CD14-positive monocyte (primary cell): Measurements from ENCODE around the gene TPST1. TPM values are rescaled to one million over a fixed set of nuclear protein-coding genes. Genes with fewer than 3 reads are reported as not detected.
A peak's percentile ranks its signal among the peaks of the same experiment; 100 is the strongest.

Experiments
- DNase-seq, 3 donors: peaks; one replicate each; pipeline ENCODE4 v3.0.0-alpha.2; 2011 to 2022
- H2AFZ ChIP-seq: 2 replicates; pipeline ENCODE4 v1.6.0; 2012; ENCODE audit warnings: mild to moderate bottlenecking, low read depth, low read length, inconsistent platforms; ENCODE audit not compliant: insufficient read depth, poor library complexity, severe bottlenecking
- H3K27ac ChIP-seq, 2 donors: 1 replicate in 1 of 2; 2 replicates in 1 of 2; pipeline ENCODE4 v1.5.1; 2012 to 2013; ENCODE audit warnings: low read length in 2 of 2, control low read depth in 1 of 2, inconsistent platforms in 1 of 2, low read depth in 1 of 2, mild to moderate bottlenecking in 1 of 2
- H3K27me3 ChIP-seq, 2 donors: one replicate each; pipeline versions ENCODE4 v1.6.0 to v1.6.1; 2011 to 2013; ENCODE audit warnings: low read length in 2 of 2; ENCODE audit not compliant: control insufficient read depth in 2 of 2, insufficient read depth in 2 of 2
- H3K36me3 ChIP-seq, 2 donors: replicated peaks in 1 of 2; 1 replicate in 1 of 2; 2 replicates in 1 of 2; pipeline versions ENCODE4 v1.5.1 to v1.6.1; 2012 to 2013; ENCODE audit warnings: low read length in 2 of 2, control low read depth in 1 of 2, inconsistent platforms in 1 of 2, mild to moderate bottlenecking in 1 of 2; ENCODE audit not compliant: insufficient read depth in 2 of 2, control insufficient read depth in 1 of 2
- H3K4me1 ChIP-seq, 2 donors: 1 replicate in 1 of 2; 2 replicates in 1 of 2; pipeline versions ENCODE4 v1.5.1 to v1.6.1; 2012 to 2013; ENCODE audit warnings: low read length in 2 of 2, control low read depth in 1 of 2, inconsistent platforms in 1 of 2, mild to moderate bottlenecking in 1 of 2, moderate library complexity in 1 of 2; ENCODE audit not compliant: insufficient read depth in 2 of 2, control insufficient read depth in 1 of 2
- H3K4me2 ChIP-seq: replicated peaks from 2 replicates; pipeline ENCODE3; 2012; ENCODE audit warnings: low read length, moderate library complexity, mild to moderate bottlenecking; ENCODE audit not compliant: poor library complexity, severe bottlenecking; ENCODE audit errors: extremely low read depth
- H3K4me3 ChIP-seq, 3 experiments: fragments of 200-600 bp in 1 of 3; sonication (generic) in 1 of 3; replicated peaks in 1 of 3; 1 replicate in 2 of 3; 2 replicates in 1 of 3; pipeline ENCODE4 v1.5.1; 2011 to 2013; ENCODE audit warnings: low read length in 3 of 3, mild to moderate bottlenecking in 3 of 3, control low read depth in 2 of 3, low read depth in 2 of 3, inconsistent platforms in 1 of 3, moderate library complexity in 1 of 3
- H3K79me2 ChIP-seq: 2 replicates; pipeline ENCODE4 v1.6.0; 2012; ENCODE audit warnings: mild to moderate bottlenecking, control low read depth, inconsistent platforms, low read length, moderate library complexity; ENCODE audit not compliant: insufficient read depth
- H3K9ac ChIP-seq: 2 replicates; pipeline ENCODE4 v1.6.0; 2017; ENCODE audit warnings: low read length, mild to moderate bottlenecking; ENCODE audit not compliant: insufficient read depth, poor library complexity, severe bottlenecking
- H3K9me3 ChIP-seq, 2 donors: replicated peaks in 1 of 2; 1 replicate in 1 of 2; 2 replicates in 1 of 2; pipeline versions ENCODE4 v1.5.1 to v1.6.1; 2012 to 2013; ENCODE audit warnings: low read length in 2 of 2, control low read depth in 1 of 2; ENCODE audit not compliant: control insufficient read depth in 1 of 2, insufficient read depth in 1 of 2
- H4K20me1 ChIP-seq: 2 replicates; pipeline ENCODE4 v1.6.0; 2012; ENCODE audit warnings: mild to moderate bottlenecking, low read length, control low read depth, moderate library complexity; ENCODE audit not compliant: insufficient read depth
- H3K27ac Mint-ChIP-seq, 7 donors: one replicate each; pipeline ENCODE4 v1.8.0; 2020; ENCODE audit warnings: mild to moderate bottlenecking in 7 of 7, mixed read lengths in 7 of 7, moderate library complexity in 6 of 7, inconsistent platforms in 2 of 7
- H3K27me3 Mint-ChIP-seq, 3 donors: one replicate each; pipeline ENCODE4 v1.8.0; 2021 to 2022; ENCODE audit warnings: low read depth in 3 of 3, mild to moderate bottlenecking in 3 of 3, mixed read lengths in 3 of 3, moderate library complexity in 3 of 3, inconsistent platforms in 1 of 3
- H3K36me3 Mint-ChIP-seq, 2 donors: one replicate each; pipeline ENCODE4 v1.8.0; 2020; ENCODE audit warnings: mixed read lengths in 2 of 2, inconsistent platforms in 1 of 2, mild to moderate bottlenecking in 1 of 2
- H3K4me1 Mint-ChIP-seq: one replicate; pipeline ENCODE4 v1.8.0; 2020; ENCODE audit warnings: mild to moderate bottlenecking, mixed read lengths
- H3K4me3 Mint-ChIP-seq, 2 donors: one replicate each; pipeline ENCODE4 v1.8.0; 2020; ENCODE audit warnings: mild to moderate bottlenecking in 2 of 2, mixed read lengths in 2 of 2, moderate library complexity in 1 of 2
- H3K9me3 Mint-ChIP-seq, 7 donors: one replicate each; pipeline ENCODE4 v1.8.0; 2020 to 2022; ENCODE audit warnings: mixed read lengths in 7 of 7, mild to moderate bottlenecking in 6 of 7, moderate library complexity in 6 of 7, inconsistent platforms in 2 of 7
- CTCF ChIP-seq: fragments of 200-600 bp; IDR thresholded peaks from one replicate; pipeline ENCODE4 v1.8.0; 2022; ENCODE audit warnings: antibody characterized with exemption, mild to moderate bottlenecking
- WGBS: methylation state at CpG from one replicate; pipeline ENCODE4 v1.1.5; 2013; ENCODE audit warnings: missing lambda C conversion rate; ENCODE audit not compliant: insufficient coverage; 5-methylcytosine and 5-hydroxymethylcytosine counted together
- intact Hi-C, 2 donors: fragments of 100-400 bp; cut with micrococcal nuclease; formaldehyde crosslinking; loops; one replicate each; pipeline versions ENCODE4 v1.15.0 to v1.15.1; 2023
- polyA plus RNA-seq, 3 donors: library from polyadenylated mRNA; depleted of rRNA in 1 of 3; unstranded in 2 of 3; stranded (reverse) in 1 of 3; fragments of 300-500 nt in 2 of 3; fragments of >200 nt in 1 of 3; fragmentation: Illumina TruSeq in 2 of 3; gene quantifications; 1 replicate in 2 of 3; 2 replicates in 1 of 3; pipeline ENCODE4 v1.2.3, GENCODE V29; 2012 to 2021

The TPST1 gene
- polyA plus RNA-seq, 3 donors, result 0.54 to 4.8 (median 4.2) TPM

GRCh38 chr7:66206934-66207240 lies 1.8 kb downstream of the TPST1 start:
- peak overlapping the region in 1 of 2 donors; percentile 97 for H3K4me3 Mint-ChIP-seq
- peaks cover 0 to 7% (median 2%) of the 10 kb centered on the region in 7 donors for H3K9me3 Mint-ChIP-seq
- H3K4me2 ChIP-seq, result peak overlapping the region; percentile 94
- H3K4me1 ChIP-seq, result peaks cover 25 to 34% of the 10 kb centered on the region in 2 donors
- intact Hi-C loops, result loop anchor here in 1 of 2 donors (10.0 kb wide), 1 partner anchor 288 kb away; no protein-coding TSS in a partner anchor
- 26% methylated on average over 2 of the region's 5 CpGs for WGBS
- H3K4me1 Mint-ChIP-seq, result peaks cover 36% of the 10 kb centered on the region
- H2AFZ ChIP-seq, result no peak overlapping the region
- H3K4me3 ChIP-seq, result peak overlapping the region in 1 of 3 experiments; percentile 83
- no peaks in the 10 kb centered on the region for H3K9me3 ChIP-seq
- H3K27ac ChIP-seq, result no peak overlapping the region
- H4K20me1 ChIP-seq, result no peaks in the 10 kb centered on the region
- H3K27ac Mint-ChIP-seq, result no peak overlapping the region
- H3K9ac ChIP-seq, result no peak overlapping the region
- no peak for DNase-seq
- no peaks in the 10 kb centered on the region for H3K79me2 ChIP-seq
- no peaks in the 10 kb centered on the region for H3K36me3 ChIP-seq
- no peak for TF ChIP-seq CTCF
- H3K27me3 ChIP-seq, result peaks cover 11 to 43% of the 10 kb centered on the region in 2 donors
- peaks cover 40 to 57% (median 48%) of the 10 kb centered on the region in 3 donors for H3K27me3 Mint-ChIP-seq
- peaks cover 4 to 5% of the 10 kb centered on the region in 2 donors for H3K36me3 Mint-ChIP-seq

- Histone ChIP-seq H3K4me2 (peak overlapping the region; percentile 94), H3K4me1 (peaks cover 25 to 34% of the 10 kb centered on the region in 2 donors), H3K9ac (no peak overlapping the region), H3K4me3 (peak overlapping the region in 1 of 3 experiments; percentile 83), H4K20me1 (no peaks in the 10 kb centered on the region), H3K9me3 (no peaks in the 10 kb centered on the region), H3K36me3 (no peaks in the 10 kb centered on the region), H2AFZ (no peak overlapping the region), H3K79me2 (no peaks in the 10 kb centered on the region), H3K27ac (no peak overlapping the region), H3K27me3 (peaks cover 11 to 36% of the 10 kb centered on the region in 2 donors)
- peaks cover 4 to 5% of the 10 kb centered on the region in 2 donors for H3K36me3 Mint-ChIP-seq
- H3K4me3 Mint-ChIP-seq, result peak overlapping the region in 1 of 2 donors; percentile 39
- peaks cover 36 to 53% (median 43%) of the 10 kb centered on the region in 3 donors for H3K27me3 Mint-ChIP-seq
- intact Hi-C loops, result loop anchor here in 1 of 2 donors (10.0 kb wide), 1 partner anchor 287 kb away; no protein-coding TSS in a partner anchor
- DNase-seq, result no peak
- no peak for TF ChIP-seq CTCF
- H3K4me1 Mint-ChIP-seq, result peaks cover 31% of the 10 kb centered on the region
- WGBS, result no CpG with 5 or more reads among the region's 3 CpGs
- H3K27ac Mint-ChIP-seq, result peak overlapping the region in 1 of 7 donors; percentile 7
- H3K9me3 Mint-ChIP-seq, result peaks cover 0 to 7% (median 2%) of the 10 kb centered on the region in 7 donors
Measured at GRCh38 chr7:66207540-66207939, 2.4 kb downstream of the TPST1 start.
